PC-9 (cell line): ENCODE results near the gene MAP9.

Experiments
- EZH2 ChIP-seq: fragments of 200-600 bp; sonication (generic); IDR thresholded peaks from 2 replicates; pipeline ENCODE4 v1.8.0; 2017; ENCODE audit warnings: antibody characterized with exemption, low read depth
- TF ChIP-seq, protein P1 (sequence below): fragments of 200-600 bp; sonication (generic); conservative IDR thresholded peaks from 2 replicates; pipeline ENCODE4 v1.6.1; 2017; ENCODE audit warnings: mixed run types, antibody characterized with exemption, mild to moderate bottlenecking, moderate library complexity

DNA sequence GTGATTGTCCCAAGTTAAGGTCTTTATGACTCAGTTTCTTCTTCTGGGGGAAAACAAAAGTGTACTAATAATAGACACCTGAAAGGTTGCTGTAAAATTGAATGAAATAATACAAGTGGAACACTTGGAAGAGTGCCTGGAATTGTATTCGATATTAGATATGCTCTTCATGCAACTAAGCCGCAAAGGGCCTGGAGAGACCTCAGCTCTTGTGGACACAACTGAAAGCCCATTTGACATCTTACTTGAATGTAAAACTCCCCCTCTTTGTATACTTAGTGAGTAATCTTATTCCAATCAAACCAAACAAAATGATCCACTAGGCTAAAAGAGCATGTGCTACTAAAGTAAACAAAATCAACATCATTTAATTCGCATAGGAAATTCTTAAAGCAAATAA, 511 bp upstream of the MAP9 start:
- TF ChIP-seq, protein P1, sequence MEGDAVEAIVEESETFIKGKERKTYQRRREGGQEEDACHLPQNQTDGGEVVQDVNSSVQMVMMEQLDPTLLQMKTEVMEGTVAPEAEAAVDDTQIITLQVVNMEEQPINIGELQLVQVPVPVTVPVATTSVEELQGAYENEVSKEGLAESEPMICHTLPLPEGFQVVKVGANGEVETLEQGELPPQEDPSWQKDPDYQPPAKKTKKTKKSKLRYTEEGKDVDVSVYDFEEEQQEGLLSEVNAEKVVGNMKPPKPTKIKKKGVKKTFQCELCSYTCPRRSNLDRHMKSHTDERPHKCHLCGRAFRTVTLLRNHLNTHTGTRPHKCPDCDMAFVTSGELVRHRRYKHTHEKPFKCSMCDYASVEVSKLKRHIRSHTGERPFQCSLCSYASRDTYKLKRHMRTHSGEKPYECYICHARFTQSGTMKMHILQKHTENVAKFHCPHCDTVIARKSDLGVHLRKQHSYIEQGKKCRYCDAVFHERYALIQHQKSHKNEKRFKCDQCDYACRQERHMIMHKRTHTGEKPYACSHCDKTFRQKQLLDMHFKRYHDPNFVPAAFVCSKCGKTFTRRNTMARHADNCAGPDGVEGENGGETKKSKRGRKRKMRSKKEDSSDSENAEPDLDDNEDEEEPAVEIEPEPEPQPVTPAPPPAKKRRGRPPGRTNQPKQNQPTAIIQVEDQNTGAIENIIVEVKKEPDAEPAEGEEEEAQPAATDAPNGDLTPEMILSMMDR = no peak
- no peak for TF ChIP-seq EZH2
